GM19043 (cell line): Measurements from ENCODE around the gene NDUFV2.
A peak's percentile ranks its signal among the peaks of the same experiment; 100 is the strongest.

Experiments
- ATAC-seq: cut with Tn5 transposase; IDR thresholded peaks from one replicate; pipeline ENCODE4 v1.9.1; 2021; ENCODE audit warnings: low read depth; ENCODE audit not compliant: unreplicated experiment

The NDUFV2 gene

GRCh38 chr18:9113468-9114149 is 11.1 kb downstream of the NDUFV2 start:
- no peak for ATAC-seq

GRCh38 chr18:9115984-9116383 is 13.5 kb downstream of the NDUFV2 start:
- ATAC-seq = no peak

- ATAC-seq = no peak
Measured at GRCh38 chr18:9117980-9118841, 15.7 kb downstream of the NDUFV2 start.

- ATAC-seq = no peak
Measured at GRCh38 chr18:9120796-9121195, 18.3 kb downstream of the NDUFV2 start.

GRCh38 chr18:9123520-9123919 is 21.0 kb downstream of the NDUFV2 start:
- no peak for ATAC-seq

- ATAC-seq = no peak
Measured at GRCh38 chr18:9124824-9125223, 22.3 kb downstream of the NDUFV2 start.

GRCh38 chr18:9126337-9126736 is 23.8 kb downstream of the NDUFV2 start:
- ATAC-seq = no peak

GRCh38 chr18:9130195-9130594 is 27.7 kb downstream of the NDUFV2 start:
- ATAC-seq = no peak

GRCh38 chr18:9130806-9131205 is 28.3 kb downstream of the NDUFV2 start:
- no peak for ATAC-seq

GRCh38 chr18:9132628-9133027 is 30.1 kb downstream of the NDUFV2 start:
- no peak for ATAC-seq

GRCh38 chr18:9133225-9133624 is 30.7 kb downstream of the NDUFV2 start:
- no peak for ATAC-seq

- no peak for ATAC-seq
Measured at GRCh38 chr18:9135081-9135911, 32.8 kb downstream of the NDUFV2 start.

- ATAC-seq = peak; percentile 16
Measured at GRCh38 chr18:9135912-9136314, 33.4 kb downstream of the NDUFV2 start.

- peak; percentile 63 for ATAC-seq
Measured at GRCh38 chr18:9136315-9137155, 34.0 kb downstream of the NDUFV2 start, which contains the start of gene ANKRD12. TSS of gene ANKRD12 (plus strand) at chr18:9136781. CDS start at chr18:9182433, 45,652 bp downstream.

- ATAC-seq = peak; percentile 22
Measured at GRCh38 chr18:9137168-9138066, 34.9 kb downstream of the NDUFV2 start.

GRCh38 chr18:9139400-9140039 is 37.0 kb downstream of the NDUFV2 start:
- ATAC-seq = no peak

GRCh38 chr18:9140381-9140780 is 37.9 kb downstream of the NDUFV2 start:
- no peak for ATAC-seq

GRCh38 chr18:9140984-9141383 is 38.5 kb downstream of the NDUFV2 start:
- no peak for ATAC-seq

- no peak for ATAC-seq
Measured at GRCh38 chr18:9146224-9146623, 43.7 kb downstream of the NDUFV2 start.
